K562 (cell line): Measurements from ENCODE around the gene RETN. TPM values are rescaled to one million over a fixed set of nuclear protein-coding genes. Genes with fewer than 3 reads are reported as not detected.
A peak's percentile ranks its signal among the peaks of the same experiment; 100 is the strongest.

Source experiments
- ARID2 ChIP-seq: fragments of 450-650 bp; IDR thresholded peaks from 2 replicates; pipeline ENCODE4 v1.6.1; 2017; ENCODE audit warnings: antibody characterized with exemption, mild to moderate bottlenecking
- BRF2 ChIP-seq: IDR thresholded peaks from 3 replicates; pipeline ENCODE4 v1.6.1; 2011; ENCODE audit warnings: borderline replicate concordance, mild to moderate bottlenecking; ENCODE audit not compliant: insufficient read length, insufficient read depth
- CHD7 ChIP-seq: fragments of 200-600 bp; sonication (generic); IDR thresholded peaks from one replicate; pipeline ENCODE4 v1.6.1; 2012; ENCODE audit warnings: mild to moderate bottlenecking, low read depth, low read length, inconsistent platforms
- E2F5 ChIP-seq: sonication (generic); formaldehyde crosslinking; IDR thresholded peaks from 2 replicates; pipeline ENCODE4 v1.8.0; 2022; ENCODE audit warnings: mild to moderate bottlenecking, missing genetic modification reagents
- L3MBTL2 ChIP-seq: fragments of 450-650 bp; IDR thresholded peaks from 2 replicates; pipeline ENCODE4 v1.6.1; 2016; ENCODE audit warnings: mild to moderate bottlenecking, moderate library complexity
- MAFF ChIP-seq: IDR thresholded peaks from 2 replicates; pipeline ENCODE4 v1.6.1; 2012; ENCODE audit warnings: low read length, improper control_type of control experiment
- MCM2 ChIP-seq: fragments of 450-650 bp; IDR thresholded peaks from 2 replicates; pipeline ENCODE4 v1.6.1; 2017; ENCODE audit warnings: low read depth, mild to moderate bottlenecking
- STAT5A ChIP-seq: IDR thresholded peaks from 2 replicates; pipeline ENCODE4 v1.6.1; 2012; ENCODE audit warnings: low read length, inconsistent platforms, borderline replicate concordance
- TFAP4 ChIP-seq: sonication (generic); formaldehyde crosslinking; IDR thresholded peaks from 2 replicates; pipeline ENCODE4 v1.8.0; 2022; ENCODE audit warnings: missing genetic modification reagents, mild to moderate bottlenecking, moderate library complexity, borderline replicate concordance
- YY1 ChIP-seq, 3 experiments: IDR thresholded peaks; 2 replicates each; pipeline ENCODE4 v1.6.1; 2011; ENCODE audit warnings: low read length in 2 of 3, mild to moderate bottlenecking in 2 of 3, moderate library complexity in 2 of 3, borderline replicate concordance in 1 of 3, control low read depth in 1 of 3, low read depth in 1 of 3; ENCODE audit not compliant: insufficient read depth in 3 of 3, insufficient replicate concordance in 2 of 3, control insufficient read depth in 1 of 3, insufficient read length in 1 of 3; ENCODE audit errors: extremely low read depth in 1 of 3
- ZBED1 ChIP-seq: IDR thresholded peaks from 2 replicates; pipeline ENCODE4 v1.6.1; 2014
- ZNF444 ChIP-seq: fragments of 250-450 bp; sonication (Bioruptor Pico); IDR thresholded peaks from 2 replicates; pipeline ENCODE4 v1.4.0; 2020; ENCODE audit warnings: mild to moderate bottlenecking, moderate library complexity
- polyA plus RNA-seq, 8 experiments: library from polyadenylated mRNA; depleted of rRNA in 4 of 8; stranded (reverse) in 5 of 8; unstranded in 3 of 8; fragments of >200 nt; fragmentation: Nextera tagmentation in 2 of 8; fragmentation: Illumina TruSeq in 1 of 8; extraction: Ambion mirVana in 2 of 8; extraction: Trizol in 1 of 8; gene quantifications; 2 replicates each; pipeline versions ENCODE4 v1.2.1 to v1.2.3, GENCODE V29; 2011 to 2014; ENCODE audit warnings: inconsistent platforms in 1 of 8, missing spikeins in 1 of 8
- total RNA-seq, 7 experiments: library from RNA; depleted of rRNA in 6 of 7; stranded (reverse); fragments of >200 nt in 6 of 7; fragmentation: Illumina TruSeq in 2 of 7; extraction: Trizol in 2 of 7; gene quantifications; 2 replicates each; pipeline versions ENCODE4 v1.2.1 to v1.2.3, GENCODE V29; 2011 to 2021; ENCODE audit warnings: low replicate concordance in 1 of 7

RETN gene
- total and polyA plus RNA-seq, 9 of the 15 experiments (the other 6 are each of a cell fraction or from before 2014, with no cell fraction given), result not detected

GRCh38 chr19:7637374-7638256 lies 31.2 kb upstream of the RETN start (continued):
- TF ChIP-seq ZBED1 (no peak), STAT5A (no peak), L3MBTL2 (no peak), ZNF444 (no peak), ARID2 (no peak), YY1 (IDR thresholded peaks at IDR 0.05; ENCODE audit: borderline replicate concordance in 1 of 3, control insufficient read depth in 1 of 3, extremely low read depth in 1 of 3, insufficient read depth in 3 of 3, insufficient read length in 1 of 3, insufficient replicate concordance in 2 of 3, low read depth in 1 of 3, low read length in 2 of 3) (peak in 1 of 3 experiments; percentile 51), MAFF (no peak), TFAP4 (CRISPR knock-in tag) (peak; percentile 93), MCM2 (no peak), BRF2 (no peak), E2F5 (CRISPR knock-in tag) (no peak), CHD7 (no peak)
